ENCODE data around the gene ADRA2B.

GRCh38 chr2:96158554-96158940 lies 42.2 kb upstream of the ADRA2B start:
- TF ChIP-seq YY1 (IDR thresholded peaks at IDR 0.05; ENCODE audit: insufficient read depth, insufficient read length) = no peak
- TF ChIP-seq ZNF274 (IDR thresholded peaks at IDR 0.05; ENCODE audit: low read depth, low read length) = no peak
- TF ChIP-seq SUZ12 (IDR thresholded peaks at IDR 0.05; ENCODE audit: extremely low read depth, insufficient read depth, insufficient read length) = no peak

Data from NT2/D1 (cell line).